ENCODE results near the gene TMEM204. TPM values are rescaled to one million over a fixed set of nuclear protein-coding genes. Genes with fewer than 3 reads are reported as not detected.

Gene TMEM204
- total and polyA plus RNA-seq, 2 donors = 10.3 to 29.3 TPM

DNA sequence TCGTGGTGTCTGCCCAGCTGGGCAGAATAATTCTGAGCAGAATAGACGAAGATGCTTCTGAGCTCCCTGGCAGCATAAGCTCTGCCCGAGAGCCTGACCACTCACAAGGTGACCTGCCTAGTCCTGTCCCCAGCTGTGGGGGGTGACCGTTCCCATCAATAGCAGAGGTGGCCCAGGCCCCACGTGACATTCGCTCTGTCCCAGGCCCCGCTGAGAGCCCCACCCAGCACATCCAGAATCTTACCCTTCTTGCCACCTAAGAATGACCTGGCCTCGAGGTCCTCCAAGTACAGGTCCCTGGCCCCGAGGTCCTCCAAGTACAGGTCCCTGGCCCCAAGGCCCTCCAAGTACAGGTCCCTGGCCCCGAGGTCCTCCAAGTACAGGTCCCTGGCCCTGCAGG, 695 bp upstream of the TMEM204 start:
- H3K36me3 ChIP-seq (ENCODE audit: control insufficient read depth in 2 of 2, insufficient read depth in 2 of 2, low read length in 1 of 2) = peaks cover 0 to 8% of the 10 kb centered on the region in 2 donors
- H3K4me3 ChIP-seq (ENCODE audit: low read length in 2 of 2) = no peak overlapping the region
- H3K27ac ChIP-seq (ENCODE audit: low read depth in 1 of 2, low read length in 1 of 2) = peak overlapping the region; percentile 72 to 85
- H3K9me3 ChIP-seq (ENCODE audit: control insufficient read depth in 2 of 2, insufficient read depth in 1 of 2, low read length in 1 of 2) = peaks cover 0 to 8% of the 10 kb centered on the region in 2 donors
- H3K27me3 ChIP-seq (ENCODE audit: control insufficient read depth in 2 of 2, insufficient read depth in 1 of 2, low read length in 1 of 2) = peaks cover 0 to 2% of the 10 kb centered on the region in 2 donors
- 91% methylated on average over 10 of the region's 10 CpGs for whole genome bisulfite sequencing
- peaks cover 3 to 70% of the 10 kb centered on the region in 2 donors for H3K4me1 ChIP-seq (ENCODE audit: control insufficient read depth in 2 of 2, insufficient read depth in 2 of 2, low read length in 2 of 2)
- no peak for DNase-seq (ENCODE audit: low read depth in 6 of 9, low spot score in 9 of 9)

DNA sequence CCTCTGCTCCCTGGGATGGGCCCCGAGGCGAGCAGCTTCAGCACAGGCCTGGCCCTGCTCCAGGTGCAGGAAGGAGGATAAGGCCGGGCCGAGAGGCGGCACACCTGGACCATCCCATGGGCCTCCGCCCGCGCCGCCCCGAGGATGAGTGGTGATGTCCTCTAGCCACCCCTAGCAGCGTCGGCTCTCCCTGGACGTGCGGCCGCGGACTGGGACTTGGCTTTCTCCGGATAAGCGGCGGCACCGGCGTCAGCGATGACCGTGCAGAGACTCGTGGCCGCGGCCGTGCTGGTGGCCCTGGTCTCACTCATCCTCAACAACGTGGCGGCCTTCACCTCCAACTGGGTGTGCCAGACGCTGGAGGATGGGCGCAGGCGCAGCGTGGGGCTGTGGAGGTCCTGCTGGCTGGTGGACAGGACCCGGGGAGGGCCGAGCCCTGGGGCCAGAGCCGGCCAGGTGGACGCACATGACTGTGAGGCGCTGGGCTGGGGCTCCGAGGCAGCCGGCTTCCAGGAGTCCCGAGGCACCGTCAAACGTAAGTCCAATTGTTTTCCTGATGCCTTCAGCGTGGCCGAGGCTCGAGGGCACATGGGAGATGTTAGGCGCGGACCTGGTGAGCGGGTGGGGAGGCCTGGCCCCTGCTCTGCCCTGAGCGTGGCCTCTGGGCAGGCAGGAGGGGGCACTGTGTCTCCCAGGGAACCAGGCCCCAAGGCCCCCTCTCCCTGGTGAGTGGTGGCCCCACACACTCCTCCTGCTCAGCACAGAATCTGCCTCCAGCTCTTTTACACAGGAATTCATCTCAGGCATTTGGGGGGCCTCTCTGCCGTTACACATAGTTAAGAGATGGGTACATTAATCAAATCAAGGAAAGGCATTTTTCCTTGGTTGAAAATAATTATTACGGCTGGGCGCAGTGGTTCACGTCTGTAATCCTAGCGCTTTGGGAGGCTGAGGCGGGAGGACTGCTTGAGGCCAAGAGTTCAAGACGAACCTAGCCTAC, 855 bp downstream of the TMEM204 start:
- peaks cover 0 to 2% of the 10 kb centered on the region in 2 donors for H3K27me3 ChIP-seq (ENCODE audit: control insufficient read depth in 2 of 2, insufficient read depth in 1 of 2, low read length in 1 of 2)
- no peak for DNase-seq (ENCODE audit: low read depth in 6 of 9, low spot score in 9 of 9)

DNA sequence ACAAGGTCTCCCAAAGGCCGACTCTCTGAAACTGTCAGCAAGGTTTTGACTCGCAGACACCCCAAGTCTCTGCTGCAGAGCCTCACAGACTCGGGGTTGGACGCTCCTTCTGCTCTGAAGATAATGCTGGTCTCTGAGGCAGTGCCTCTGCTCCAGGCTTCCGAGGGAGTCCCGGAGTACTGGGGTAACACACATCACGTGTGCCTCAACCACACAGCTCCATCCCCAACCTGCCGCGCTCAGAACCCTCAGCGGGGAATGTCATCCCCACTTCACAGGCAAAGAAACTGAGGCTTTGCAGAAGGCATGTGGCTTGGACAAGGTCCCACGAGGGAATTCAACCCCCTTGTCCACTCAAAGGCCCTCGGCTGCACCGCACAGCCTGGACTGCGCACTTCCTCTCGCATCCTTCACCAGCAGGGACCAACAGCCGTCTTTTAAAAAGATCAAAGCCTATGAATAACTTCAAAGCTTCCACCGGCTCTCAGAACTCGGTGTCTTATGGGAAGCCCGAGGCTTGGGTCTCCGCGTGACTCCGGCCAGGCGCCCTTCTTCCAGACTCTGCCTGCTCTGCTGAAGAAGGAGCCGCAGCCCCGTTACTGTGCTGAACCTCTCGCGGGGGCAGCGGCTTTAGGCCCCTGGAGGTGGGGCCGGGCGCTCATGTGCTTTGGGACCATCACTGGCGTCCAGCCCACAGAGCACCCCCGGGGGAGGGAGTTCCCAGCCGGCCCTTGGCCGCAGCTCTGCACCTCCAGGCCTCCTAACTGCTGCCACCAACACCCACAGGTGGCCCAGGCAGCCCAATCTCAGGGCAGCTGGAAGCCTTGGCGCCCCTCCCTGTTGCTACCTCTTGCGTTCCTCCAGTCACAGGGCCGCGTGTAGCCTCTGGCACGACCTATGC, 2.2 kb downstream of the TMEM204 start:
- peaks cover 0 to 8% of the 10 kb centered on the region in 2 donors for H3K9me3 ChIP-seq (ENCODE audit: control insufficient read depth in 2 of 2, insufficient read depth in 1 of 2, low read length in 1 of 2)
- peak overlapping the region in 1 of 2 donors; percentile 61 for H3K4me3 ChIP-seq (ENCODE audit: low read length in 2 of 2)
- WGBS = 87% methylated on average over 39 of the region's 39 CpGs
- no peak for DNase-seq (ENCODE audit: low read depth in 6 of 9, low spot score in 9 of 9)
- peaks cover 0 to 8% of the 10 kb centered on the region in 2 donors for H3K36me3 ChIP-seq (ENCODE audit: control insufficient read depth in 2 of 2, insufficient read depth in 2 of 2, low read length in 1 of 2)
- peaks cover 6 to 65% of the 10 kb centered on the region in 2 donors for H3K4me1 ChIP-seq (ENCODE audit: control insufficient read depth in 2 of 2, insufficient read depth in 2 of 2, low read length in 2 of 2)
- H3K27me3 ChIP-seq (ENCODE audit: control insufficient read depth in 2 of 2, insufficient read depth in 1 of 2, low read length in 1 of 2) = peaks cover 0 to 2% of the 10 kb centered on the region in 2 donors
- H3K27ac ChIP-seq (ENCODE audit: low read depth in 1 of 2, low read length in 1 of 2) = no peak overlapping the region

More for the DNA sequence above, 855 bp downstream of the TMEM204 start:
- H3K4me1 ChIP-seq (ENCODE audit: control insufficient read depth in 2 of 2, insufficient read depth in 2 of 2, low read length in 2 of 2) = peaks cover 6 to 71% of the 10 kb centered on the region in 2 donors
- 73% methylated on average over 57 of the region's 57 CpGs for WGBS
- H3K27ac ChIP-seq (ENCODE audit: low read depth in 1 of 2, low read length in 1 of 2) = peak overlapping the region; percentile 72 to 85
- H3K36me3 ChIP-seq (ENCODE audit: control insufficient read depth in 2 of 2, insufficient read depth in 2 of 2, low read length in 1 of 2) = peaks cover 0 to 8% of the 10 kb centered on the region in 2 donors
- peak overlapping the region; percentile 37 to 61 for H3K4me3 ChIP-seq (ENCODE audit: low read length in 2 of 2)
- H3K9me3 ChIP-seq (ENCODE audit: control insufficient read depth in 2 of 2, insufficient read depth in 1 of 2, low read length in 1 of 2) = peaks cover 0 to 8% of the 10 kb centered on the region in 2 donors

DNA sequence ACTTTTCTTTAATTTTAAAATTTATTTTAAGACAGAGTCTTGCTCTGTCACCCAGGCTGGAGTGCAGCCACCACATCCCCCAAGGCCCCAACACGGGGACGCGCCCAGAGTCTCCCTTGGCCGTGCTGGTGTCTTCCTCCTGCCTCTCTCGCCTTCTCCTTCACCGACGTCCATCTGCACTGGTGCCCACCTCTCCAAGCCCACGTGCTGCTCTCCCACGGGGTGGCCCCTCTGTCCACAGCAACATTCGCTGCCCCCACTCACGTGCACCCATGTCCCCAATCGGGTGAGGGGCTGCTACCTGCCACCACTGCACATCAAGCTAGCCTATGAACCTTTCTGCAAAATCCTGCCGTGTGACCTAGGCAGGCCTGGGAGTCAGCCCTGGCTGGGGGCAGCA, 3.1 kb downstream of the TMEM204 start:
- Histone ChIP-seq H3K4me1 (ENCODE audit: control insufficient read depth in 2 of 2, insufficient read depth in 2 of 2, low read length in 2 of 2) (peaks cover 6 to 56% of the 10 kb centered on the region in 2 donors), H3K36me3 (ENCODE audit: control insufficient read depth in 2 of 2, insufficient read depth in 2 of 2, low read length in 1 of 2) (peaks cover 0 to 8% of the 10 kb centered on the region in 2 donors), H3K9me3 (ENCODE audit: control insufficient read depth in 2 of 2, insufficient read depth in 1 of 2, low read length in 1 of 2) (peaks cover 0 to 8% of the 10 kb centered on the region in 2 donors), H3K4me3 (ENCODE audit: low read length in 2 of 2) (no peak overlapping the region), H3K27ac (ENCODE audit: low read depth in 1 of 2, low read length in 1 of 2) (no peak overlapping the region), H3K27me3 (ENCODE audit: control insufficient read depth in 2 of 2, insufficient read depth in 1 of 2, low read length in 1 of 2) (peaks cover 0 to 2% of the 10 kb centered on the region in 2 donors)
- no peak for DNase-seq (ENCODE audit: low read depth in 6 of 9, low spot score in 9 of 9)
- WGBS = 97% methylated on average over 13 of the region's 13 CpGs

DNA sequence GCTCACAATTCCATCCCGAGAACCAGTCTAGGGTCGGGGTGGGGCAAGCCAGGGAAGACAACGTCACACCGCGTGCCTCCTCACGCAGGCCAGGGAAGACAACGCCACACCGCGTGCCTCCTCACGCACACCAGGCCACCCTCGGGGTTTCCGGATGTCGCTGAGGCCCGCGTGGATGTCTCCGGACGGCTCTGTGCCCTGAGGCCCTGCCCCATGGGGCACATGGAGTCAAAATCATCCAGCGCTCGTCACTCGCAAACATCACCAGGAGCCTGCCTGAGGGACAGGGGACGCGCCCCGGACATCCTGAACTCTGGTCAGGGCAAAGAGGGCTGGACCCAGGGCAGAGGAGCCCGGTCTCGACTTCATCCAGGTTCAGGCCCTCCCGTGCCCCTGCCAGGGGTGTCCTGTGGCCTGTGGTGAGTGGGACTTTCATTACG, 3.7 kb downstream of the TMEM204 start:
- Histone ChIP-seq H3K4me1 (ENCODE audit: control insufficient read depth in 2 of 2, insufficient read depth in 2 of 2, low read length in 2 of 2) (peaks cover 6 to 50% of the 10 kb centered on the region in 2 donors), H3K36me3 (ENCODE audit: control insufficient read depth in 2 of 2, insufficient read depth in 2 of 2, low read length in 1 of 2) (peaks cover 3 to 8% of the 10 kb centered on the region in 2 donors), H3K4me3 (ENCODE audit: low read length in 2 of 2) (no peak overlapping the region), H3K9me3 (ENCODE audit: control insufficient read depth in 2 of 2, insufficient read depth in 1 of 2, low read length in 1 of 2) (peaks cover 0 to 8% of the 10 kb centered on the region in 2 donors), H3K27me3 (ENCODE audit: control insufficient read depth in 2 of 2, insufficient read depth in 1 of 2, low read length in 1 of 2) (peaks cover 0 to 2% of the 10 kb centered on the region in 2 donors), H3K27ac (ENCODE audit: low read depth in 1 of 2, low read length in 1 of 2) (no peak overlapping the region)
- WGBS = 96% methylated on average over 27 of the region's 27 CpGs
- DNase-seq (ENCODE audit: low read depth in 6 of 9, low spot score in 9 of 9) = no peak

DNA sequence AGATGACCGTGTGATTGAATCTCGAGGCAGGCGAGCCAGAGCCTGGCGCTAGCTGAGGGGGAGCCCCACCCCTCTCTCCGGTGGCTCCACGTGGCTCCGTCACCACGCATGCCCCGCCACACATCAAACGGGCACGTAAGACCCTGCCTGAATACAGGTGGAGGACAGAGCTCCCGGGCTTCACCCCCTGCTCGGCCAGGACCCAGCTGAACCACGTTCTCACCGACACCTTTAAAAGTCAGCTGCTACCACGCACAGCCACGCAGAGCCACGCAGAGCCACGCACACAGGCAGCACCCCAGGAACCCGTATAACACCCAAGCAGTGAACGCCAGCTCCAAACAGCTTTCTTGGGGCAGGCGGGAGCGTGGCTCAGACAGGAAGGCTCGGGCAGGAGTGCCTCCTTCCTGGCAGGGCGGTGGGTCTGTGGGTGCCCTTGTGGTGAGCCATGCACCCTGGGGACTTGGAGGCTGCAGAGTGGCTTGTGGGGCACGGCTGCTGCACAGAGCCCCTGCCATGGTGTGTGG, 4.4 kb downstream of the TMEM204 start:
- WGBS = 24% methylated on average over 26 of the region's 26 CpGs
- Histone ChIP-seq H3K4me3 (ENCODE audit: low read length in 2 of 2) (no peak overlapping the region), H3K27me3 (ENCODE audit: control insufficient read depth in 2 of 2, insufficient read depth in 1 of 2, low read length in 1 of 2) (peaks cover 0 to 2% of the 10 kb centered on the region in 2 donors), H3K36me3 (ENCODE audit: control insufficient read depth in 2 of 2, insufficient read depth in 2 of 2, low read length in 1 of 2) (peaks cover 9 to 11% of the 10 kb centered on the region in 2 donors), H3K9me3 (ENCODE audit: control insufficient read depth in 2 of 2, insufficient read depth in 1 of 2, low read length in 1 of 2) (peaks cover 0 to 8% of the 10 kb centered on the region in 2 donors), H3K27ac (ENCODE audit: low read depth in 1 of 2, low read length in 1 of 2) (peak overlapping the region in 1 of 2 donors; percentile 66), H3K4me1 (ENCODE audit: control insufficient read depth in 2 of 2, insufficient read depth in 2 of 2, low read length in 2 of 2) (peaks cover 6 to 44% of the 10 kb centered on the region in 2 donors)
- DNase-seq (ENCODE audit: low read depth in 6 of 9, low spot score in 9 of 9) = peak in 1 of 9 donors; percentile 29

DNA sequence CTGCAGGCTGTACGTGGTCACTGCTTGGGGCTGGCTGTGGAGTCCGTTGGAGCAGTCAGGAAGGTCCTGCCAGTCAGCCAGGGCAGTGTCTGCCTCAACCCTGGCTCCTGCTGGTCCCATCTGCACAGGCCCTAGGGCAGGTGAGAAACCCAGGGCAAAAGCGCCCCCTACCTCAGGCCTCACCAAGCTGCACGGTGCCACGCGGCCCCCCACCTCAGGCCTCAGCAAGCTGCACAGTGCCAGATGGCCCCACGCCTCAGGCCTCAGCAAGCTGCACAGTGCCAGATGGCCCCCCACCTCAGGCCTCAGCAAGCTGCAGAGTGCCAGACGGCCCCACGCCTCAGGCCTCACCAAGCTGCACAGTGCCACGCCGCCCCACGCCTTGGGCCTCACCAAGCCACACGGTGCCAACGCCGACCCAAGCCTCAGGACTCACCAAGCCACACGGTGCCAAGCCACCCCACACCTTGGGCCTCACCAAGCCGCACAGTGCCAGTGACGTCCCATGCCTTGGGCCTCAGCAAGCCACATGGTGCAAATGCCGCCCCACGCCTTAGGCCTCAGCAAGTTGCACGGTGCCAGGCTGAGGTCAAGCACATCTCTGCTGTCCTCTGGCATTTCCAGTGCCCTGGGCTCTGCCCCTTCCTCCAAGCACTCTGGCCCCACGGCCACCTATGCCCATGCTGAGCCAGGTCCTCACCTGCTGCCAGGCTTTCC, 5.5 kb downstream of the TMEM204 start:
- Histone ChIP-seq H3K27me3 (ENCODE audit: control insufficient read depth in 2 of 2, insufficient read depth in 1 of 2, low read length in 1 of 2) (peaks cover 0 to under 1% of the 10 kb centered on the region in 2 donors), H3K4me1 (ENCODE audit: control insufficient read depth in 2 of 2, insufficient read depth in 2 of 2, low read length in 2 of 2) (peaks cover 3 to 36% of the 10 kb centered on the region in 2 donors), H3K9me3 (ENCODE audit: control insufficient read depth in 2 of 2, insufficient read depth in 1 of 2, low read length in 1 of 2) (peaks cover 0 to 8% of the 10 kb centered on the region in 2 donors), H3K36me3 (ENCODE audit: control insufficient read depth in 2 of 2, insufficient read depth in 2 of 2, low read length in 1 of 2) (peaks cover 11% of the 10 kb centered on the region in 2 donors), H3K4me3 (ENCODE audit: low read length in 2 of 2) (no peak overlapping the region), H3K27ac (ENCODE audit: low read depth in 1 of 2, low read length in 1 of 2) (no peak overlapping the region)
- DNase-seq (ENCODE audit: low read depth in 6 of 9, low spot score in 9 of 9) = peak in 2 of 9 donors; percentile 37 to 39
- 91% methylated on average over 22 of the region's 22 CpGs for WGBS
